ENCODE data around the gene KRTAP5-8. TPM values are rescaled to one million over a fixed set of nuclear protein-coding genes. Genes with fewer than 3 reads are reported as not detected.
"Not testable (repeated sequence)": the region's sequence is repeated elsewhere in the genome, so short reads cannot be mapped to it uniquely, and the experiment has no call there.

KRTAP5-8 gene, protein sequence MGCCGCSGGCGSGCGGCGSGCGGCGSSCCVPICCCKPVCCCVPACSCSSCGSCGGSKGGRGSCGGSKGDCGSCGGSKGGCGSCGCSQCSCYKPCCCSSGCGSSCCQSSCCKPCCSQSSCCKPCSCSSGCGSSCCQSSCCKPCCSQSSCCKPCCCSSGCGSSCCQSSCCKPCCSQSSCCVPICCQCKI
- under 1 TPM in 2 of 4 donors, not detected in 2; 0.57 to 0.66 TPM for total RNA-seq

DNA sequence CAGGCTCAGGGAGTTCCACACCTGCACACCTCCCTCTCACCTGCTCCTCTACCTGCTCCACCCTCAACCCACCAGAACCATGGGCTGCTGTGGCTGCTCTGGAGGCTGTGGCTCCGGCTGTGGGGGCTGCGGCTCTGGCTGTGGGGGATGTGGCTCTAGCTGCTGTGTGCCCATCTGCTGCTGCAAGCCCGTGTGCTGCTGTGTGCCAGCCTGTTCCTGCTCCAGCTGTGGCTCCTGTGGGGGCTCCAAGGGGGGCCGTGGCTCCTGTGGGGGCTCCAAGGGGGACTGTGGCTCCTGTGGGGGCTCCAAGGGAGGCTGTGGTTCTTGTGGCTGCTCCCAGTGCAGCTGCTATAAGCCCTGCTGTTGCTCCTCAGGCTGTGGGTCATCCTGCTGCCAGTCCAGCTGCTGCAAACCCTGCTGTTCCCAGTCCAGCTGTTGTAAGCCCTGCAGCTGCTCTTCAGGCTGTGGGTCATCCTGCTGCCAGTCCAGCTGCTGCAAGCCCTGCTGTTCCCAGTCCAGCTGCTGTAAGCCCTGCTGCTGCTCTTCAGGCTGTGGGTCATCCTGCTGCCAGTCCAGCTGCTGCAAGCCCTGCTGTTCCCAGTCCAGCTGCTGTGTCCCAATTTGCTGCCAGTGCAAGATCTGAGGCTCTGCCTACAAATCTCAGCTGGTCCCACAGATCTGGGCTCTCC is at the start of gene KRTAP5-8:
Gene KRTAP5-8, plus strand, starts transcription at position 49 of the 689 bp plus-strand sequence. Its CDS starts 31 bp downstream, at position 80.
- TF ChIP-seq, protein P1, sequence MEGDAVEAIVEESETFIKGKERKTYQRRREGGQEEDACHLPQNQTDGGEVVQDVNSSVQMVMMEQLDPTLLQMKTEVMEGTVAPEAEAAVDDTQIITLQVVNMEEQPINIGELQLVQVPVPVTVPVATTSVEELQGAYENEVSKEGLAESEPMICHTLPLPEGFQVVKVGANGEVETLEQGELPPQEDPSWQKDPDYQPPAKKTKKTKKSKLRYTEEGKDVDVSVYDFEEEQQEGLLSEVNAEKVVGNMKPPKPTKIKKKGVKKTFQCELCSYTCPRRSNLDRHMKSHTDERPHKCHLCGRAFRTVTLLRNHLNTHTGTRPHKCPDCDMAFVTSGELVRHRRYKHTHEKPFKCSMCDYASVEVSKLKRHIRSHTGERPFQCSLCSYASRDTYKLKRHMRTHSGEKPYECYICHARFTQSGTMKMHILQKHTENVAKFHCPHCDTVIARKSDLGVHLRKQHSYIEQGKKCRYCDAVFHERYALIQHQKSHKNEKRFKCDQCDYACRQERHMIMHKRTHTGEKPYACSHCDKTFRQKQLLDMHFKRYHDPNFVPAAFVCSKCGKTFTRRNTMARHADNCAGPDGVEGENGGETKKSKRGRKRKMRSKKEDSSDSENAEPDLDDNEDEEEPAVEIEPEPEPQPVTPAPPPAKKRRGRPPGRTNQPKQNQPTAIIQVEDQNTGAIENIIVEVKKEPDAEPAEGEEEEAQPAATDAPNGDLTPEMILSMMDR (IDR thresholded peaks at IDR 0.05; ENCODE audit: low read depth), result not testable (repeated sequence)

GRCh38 chr11:71488681-71489270 is 49.0 kb upstream of the KRTAP5-8 start:
- TF ChIP-seq, protein P1 (IDR thresholded peaks at IDR 0.05; ENCODE audit: low read depth), result no peak

GRCh38 chr11:71489311-71490043 is 48.3 kb upstream of the KRTAP5-8 start:
- TF ChIP-seq, protein P1 (IDR thresholded peaks at IDR 0.05; ENCODE audit: low read depth), result no peak

- TF ChIP-seq, protein P1 (IDR thresholded peaks at IDR 0.05; ENCODE audit: low read depth), result no peak
Measured at GRCh38 chr11:71490044-71490730, 47.6 kb upstream of the KRTAP5-8 start.

DNA sequence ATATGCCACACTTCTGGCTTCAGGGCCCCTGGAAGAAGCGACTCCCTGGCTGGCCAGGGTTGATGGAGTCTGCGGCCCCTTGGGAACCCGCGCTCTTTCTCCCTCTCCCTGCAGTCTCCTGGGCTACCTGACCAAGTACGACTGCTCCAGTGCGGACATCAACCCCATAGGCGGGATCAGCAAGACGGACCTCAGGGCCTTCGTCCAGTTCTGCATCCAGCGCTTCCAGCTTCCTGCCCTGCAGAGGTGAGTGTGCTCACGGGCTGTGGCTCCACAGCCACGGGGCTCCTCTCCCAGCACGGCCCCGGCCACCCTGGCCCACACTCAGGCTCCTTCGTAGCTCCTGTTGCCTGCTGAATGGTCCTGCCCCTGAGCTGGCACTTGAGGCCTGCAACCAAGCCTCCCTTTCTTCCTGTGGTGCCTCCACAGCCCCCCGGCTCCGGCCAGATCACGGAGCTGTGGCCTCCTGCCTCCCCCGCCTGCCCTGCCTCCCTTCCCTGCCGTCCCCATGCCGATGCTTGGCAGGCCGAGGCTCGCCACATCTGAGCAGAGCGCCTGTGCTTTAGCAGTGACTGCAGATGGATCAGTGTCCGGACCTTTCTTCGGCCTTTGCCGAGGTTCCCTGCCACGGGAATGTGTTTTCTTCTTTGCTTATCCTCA is 47.0 kb upstream of the KRTAP5-8 start:
- TF ChIP-seq, protein P1 (IDR thresholded peaks at IDR 0.05; ENCODE audit: low read depth), result no peak

DNA sequence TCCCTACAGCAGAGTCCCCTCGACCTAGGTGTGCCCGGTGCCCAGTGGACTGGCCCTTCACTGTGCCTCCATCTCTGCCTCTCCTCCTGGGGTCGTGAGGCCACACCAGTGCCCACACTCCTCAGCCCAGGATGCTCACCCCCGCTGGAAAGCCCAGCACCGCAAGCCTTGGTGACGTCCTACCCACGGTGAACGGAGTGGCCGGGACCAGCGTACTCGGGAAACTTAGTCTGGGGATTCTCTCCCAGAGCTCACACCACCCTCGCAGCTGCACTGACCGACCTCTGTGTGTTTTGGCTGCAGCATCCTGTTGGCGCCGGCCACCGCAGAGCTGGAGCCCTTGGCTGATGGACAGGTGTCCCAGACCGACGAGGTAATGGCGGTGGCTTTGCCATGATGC is 46.3 kb upstream of the KRTAP5-8 start:
- TF ChIP-seq, protein P1 (IDR thresholded peaks at IDR 0.05; ENCODE audit: low read depth), result no peak

All from subcutaneous adipose tissue (tissue), 4 donors.